Panc1 (cell line): Measurements from ENCODE around the gene ATRNL1. TPM values are rescaled to one million over a fixed set of nuclear protein-coding genes. Genes with fewer than 3 reads are reported as not detected.

Experiments used
- ATAC-seq: fragments of 200-7000 bp; cut with Tn5 transposase; 2 replicates; pipeline ENCODE4 v1.9.1; 2020; ENCODE audit warnings: mild to moderate bottlenecking, moderate library complexity
- BruUV-seq: library from RNA; stranded (reverse); fragments of 400-500 nt; replicated peaks from 2 replicates; lab custom pipeline; 2021; lab: Mats Ljungman, UMichigan
- CTCF ChIA-PET: fragments of 300-600 bp; sonication (Branson Sonifier 250); formaldehyde crosslinking; loops from one replicate; lab custom pipeline; 2022; ENCODE audit warnings: antibody characterized with exemption; lab: Charles Lee
- POLR2A ChIA-PET: fragments of 300-600 bp; sonication (Branson Sonifier 250); formaldehyde crosslinking; loops from one replicate; lab custom pipeline; 2022; ENCODE audit warnings: antibody characterized with exemption; lab: Charles Lee
- DNase-seq: peaks from one replicate; pipeline ENCODE4 v3.0.0-alpha.2; 2010; ENCODE audit warnings: low read depth, low spot score
- H3K27ac ChIP-seq: 2 replicates; pipeline ENCODE4 v1.5.1; 2011; ENCODE audit warnings: mild to moderate bottlenecking, low read length, inconsistent platforms
- H3K27me3 ChIP-seq: fragments of 200-500 bp; sonication (Bioruptor generic); 2 replicates; pipeline ENCODE4 v1.6.0; 2014; ENCODE audit warnings: low read length, inconsistent platforms; ENCODE audit not compliant: control insufficient read depth, insufficient read depth
- H3K36me3 ChIP-seq: fragments of 200-500 bp; sonication (Bioruptor generic); 2 replicates; pipeline ENCODE4 v1.5.1; 2014; ENCODE audit warnings: inconsistent platforms, mild to moderate bottlenecking, low read length, moderate library complexity; ENCODE audit not compliant: control insufficient read depth, insufficient read depth
- H3K4me1 ChIP-seq: 2 replicates; pipeline ENCODE4 v1.5.1; 2011; ENCODE audit warnings: inconsistent platforms, mild to moderate bottlenecking, low read length, moderate library complexity; ENCODE audit not compliant: control insufficient read depth, insufficient read depth
- H3K4me3 ChIP-seq, 2 experiments: 2 replicates each; pipeline ENCODE4 v1.5.1; 2011 to 2012; ENCODE audit warnings: low read depth in 2 of 2, low read length in 2 of 2, mild to moderate bottlenecking in 2 of 2, inconsistent platforms in 1 of 2, moderate library complexity in 1 of 2
- H3K9me3 ChIP-seq: fragments of 200-500 bp; sonication (Bioruptor generic); 2 replicates; pipeline ENCODE4 v1.5.1; 2014; ENCODE audit warnings: low read depth, mild to moderate bottlenecking, inconsistent platforms, low read length, moderate library complexity; ENCODE audit not compliant: control insufficient read depth, insufficient read depth
- CTCF ChIP-seq: fragments of 450-650 bp; IDR thresholded peaks from 2 replicates; pipeline ENCODE4 v1.5.1; 2017; ENCODE audit warnings: mild to moderate bottlenecking
- POLR2AphosphoS5 ChIP-seq: IDR thresholded peaks from 2 replicates; pipeline ENCODE4 v1.6.1; 2012; ENCODE audit warnings: mild to moderate bottlenecking, low read depth, low read length, moderate library complexity
- REST ChIP-seq, 2 experiments: IDR thresholded peaks; 2 replicates each; pipeline ENCODE4 v1.6.1; 2011 to 2012; ENCODE audit warnings: low read depth in 2 of 2, control low read depth in 1 of 2, low read length in 1 of 2, mild to moderate bottlenecking in 1 of 2, moderate library complexity in 1 of 2; ENCODE audit not compliant: insufficient read depth in 1 of 2
- SIN3A ChIP-seq: IDR thresholded peaks from 2 replicates; pipeline ENCODE4 v1.6.1; 2012; ENCODE audit warnings: low read depth, mild to moderate bottlenecking, low read length, moderate library complexity, borderline replicate concordance; ENCODE audit not compliant: insufficient read depth
- TCF7L2 ChIP-seq: IDR thresholded peaks from 2 replicates; pipeline ENCODE4 v1.6.1; 2011; ENCODE audit warnings: mild to moderate bottlenecking, low read depth, low read length, inconsistent platforms
- in situ Hi-C: cut with HindIII; loops from 2 replicates; pipeline ENCODE4 v1.10.0; 2016; ENCODE audit warnings: low sequenced_read_pairs, low pct_unique_long_range_greater_than_20kb
- intact Hi-C: fragments of 100-400 bp; cut with micrococcal nuclease; formaldehyde crosslinking; loops from one replicate; pipeline ENCODE4 v1.10.0; 2022; ENCODE audit not compliant: unreplicated experiment
- total RNA-seq: library from RNA; stranded (reverse); gene quantifications from one replicate; pipeline ENCODE4 v1.2.1, GENCODE V29; 2021; ENCODE audit not compliant: unreplicated experiment

ATRNL1 gene
- total RNA-seq, 1 experiment from 2014 or later, result 17.1 TPM

GRCh38 chr10:115939101-115939854, 846.1 kb downstream of the ATRNL1 start:
- Histone ChIP-seq H3K4me3 (no peak overlapping the region), H3K36me3 (no peaks in the 10 kb centered on the region), H3K4me1 (no peaks in the 10 kb centered on the region), H3K9me3 (no peaks in the 10 kb centered on the region), H3K27me3 (no peaks in the 10 kb centered on the region), H3K27ac (no peak overlapping the region)
- no peak for ATAC-seq
- no peak for TF ChIP-seq REST (IDR thresholded peaks at IDR 0.05; ENCODE audit: insufficient read depth in 1 of 2, low read depth in 2 of 2, low read length in 1 of 2)
- intact Hi-C loops (no loop called here), in situ Hi-C loops (no loop called here)
- CTCF ChIA-PET, result no interaction called here
- no TSS peak for BruUV-seq
- DNase-seq, result no peak
- POLR2A ChIA-PET, result no interaction called here

GRCh38 chr10:115941361-115941771, 848.2 kb downstream of the ATRNL1 start:
- in situ Hi-C loops (no loop called here), intact Hi-C loops (no loop called here)
- TF ChIP-seq TCF7L2 (no peak), POLR2AphosphoS5 (no peak)
- ChIA-PET CTCF (no interaction called here), POLR2A (no interaction called here)
- DNase-seq (no peak), ATAC-seq (no peak)
- no peak overlapping the region for H3K4me3 ChIP-seq
- H3K36me3 ChIP-seq, result no peaks in the 10 kb centered on the region
- H3K27ac ChIP-seq, result no peak overlapping the region
- H3K4me1 ChIP-seq, result no peaks in the 10 kb centered on the region
- no peaks in the 10 kb centered on the region for H3K27me3 ChIP-seq
- no peaks in the 10 kb centered on the region for H3K9me3 ChIP-seq
- no TSS peak for BruUV-seq

GRCh38 chr10:115942101-115942500, 848.9 kb downstream of the ATRNL1 start:
- no peaks in the 10 kb centered on the region for H3K4me1 ChIP-seq
- no peaks in the 10 kb centered on the region for H3K36me3 ChIP-seq
- no peak overlapping the region for H3K27ac ChIP-seq
- DNase-seq, result no peak
- POLR2A ChIA-PET, result no interaction called here
- no peaks in the 10 kb centered on the region for H3K9me3 ChIP-seq
- in situ Hi-C loops (no loop called here), intact Hi-C loops (no loop called here)
- no peak overlapping the region for H3K4me3 ChIP-seq
- no peak for ATAC-seq
- TF ChIP-seq SIN3A (no peak), REST (IDR thresholded peaks at IDR 0.05; ENCODE audit: insufficient read depth in 1 of 2, low read depth in 2 of 2, low read length in 1 of 2) (no peak), TCF7L2 (no peak), CTCF (no peak), POLR2AphosphoS5 (no peak)
- CTCF ChIA-PET, result no interaction called here
- BruUV-seq, result no TSS peak
- H3K27me3 ChIP-seq, result no peaks in the 10 kb centered on the region
